ENCODE data around the gene FHIT. TPM values are rescaled to one million over a fixed set of nuclear protein-coding genes. Genes with fewer than 3 reads are reported as not detected.

The FHIT gene
- total and polyA plus RNA-seq, 4 donors: 2.1 to 14.7 (median 6.6) TPM

DNA sequence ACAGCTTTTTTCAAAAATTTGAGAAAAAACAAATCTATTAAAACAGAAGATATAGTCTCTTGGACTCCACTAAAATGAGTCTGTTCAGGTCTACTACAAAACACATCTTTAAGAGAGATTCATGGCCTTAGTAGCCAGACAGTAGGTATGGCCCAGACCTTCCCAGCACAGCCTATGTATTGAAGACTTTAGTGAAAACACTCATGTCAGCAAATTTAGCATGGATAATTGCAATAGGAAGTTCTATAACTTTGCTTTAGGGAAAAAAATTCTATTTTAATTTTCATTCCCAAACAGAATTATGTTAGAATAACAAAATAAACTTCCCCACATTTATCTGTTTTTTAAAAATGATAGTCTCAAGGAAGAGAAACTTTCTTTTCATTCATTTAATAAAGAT lies 976.6 kb downstream of the FHIT start:
- DNase-seq (ENCODE audit: low spot score): no peak
- TF ChIP-seq, protein P1, sequence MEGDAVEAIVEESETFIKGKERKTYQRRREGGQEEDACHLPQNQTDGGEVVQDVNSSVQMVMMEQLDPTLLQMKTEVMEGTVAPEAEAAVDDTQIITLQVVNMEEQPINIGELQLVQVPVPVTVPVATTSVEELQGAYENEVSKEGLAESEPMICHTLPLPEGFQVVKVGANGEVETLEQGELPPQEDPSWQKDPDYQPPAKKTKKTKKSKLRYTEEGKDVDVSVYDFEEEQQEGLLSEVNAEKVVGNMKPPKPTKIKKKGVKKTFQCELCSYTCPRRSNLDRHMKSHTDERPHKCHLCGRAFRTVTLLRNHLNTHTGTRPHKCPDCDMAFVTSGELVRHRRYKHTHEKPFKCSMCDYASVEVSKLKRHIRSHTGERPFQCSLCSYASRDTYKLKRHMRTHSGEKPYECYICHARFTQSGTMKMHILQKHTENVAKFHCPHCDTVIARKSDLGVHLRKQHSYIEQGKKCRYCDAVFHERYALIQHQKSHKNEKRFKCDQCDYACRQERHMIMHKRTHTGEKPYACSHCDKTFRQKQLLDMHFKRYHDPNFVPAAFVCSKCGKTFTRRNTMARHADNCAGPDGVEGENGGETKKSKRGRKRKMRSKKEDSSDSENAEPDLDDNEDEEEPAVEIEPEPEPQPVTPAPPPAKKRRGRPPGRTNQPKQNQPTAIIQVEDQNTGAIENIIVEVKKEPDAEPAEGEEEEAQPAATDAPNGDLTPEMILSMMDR (IDR thresholded peaks at IDR 0.05; ENCODE audit: low read depth, low read length, missing input control): no peak
- TF ChIP-seq HNF4G (IDR thresholded peaks at IDR 0.05) (no peak), JUND (IDR thresholded peaks at IDR 0.05) (no peak), RXRA (IDR thresholded peaks at IDR 0.05) (no peak), FOXA2 (IDR thresholded peaks at IDR 0.05) (no peak), NR2F2 (IDR thresholded peaks at IDR 0.05) (no peak), MAX (IDR thresholded peaks at IDR 0.05) (no peak), TAF1 (conservative IDR thresholded peaks at IDR 0.05) (no peak), ATF3 (IDR thresholded peaks at IDR 0.05) (no peak), REST (IDR thresholded peaks at IDR 0.05) (no peak), GABPA (IDR thresholded peaks at IDR 0.05 in 1 of 2, conservative IDR thresholded peaks at IDR 0.05 in 1 of 2) (no peak), SP1 (IDR thresholded peaks at IDR 0.05) (no peak), FOXA1 (IDR thresholded peaks at IDR 0.05) (no peak), EGR1 (IDR thresholded peaks at IDR 0.05; ENCODE audit: low read depth in 2 of 2) (no peak), HNF4A (conservative IDR thresholded peaks at IDR 0.05) (no peak)
- TF ChIP-seq, protein P2, sequence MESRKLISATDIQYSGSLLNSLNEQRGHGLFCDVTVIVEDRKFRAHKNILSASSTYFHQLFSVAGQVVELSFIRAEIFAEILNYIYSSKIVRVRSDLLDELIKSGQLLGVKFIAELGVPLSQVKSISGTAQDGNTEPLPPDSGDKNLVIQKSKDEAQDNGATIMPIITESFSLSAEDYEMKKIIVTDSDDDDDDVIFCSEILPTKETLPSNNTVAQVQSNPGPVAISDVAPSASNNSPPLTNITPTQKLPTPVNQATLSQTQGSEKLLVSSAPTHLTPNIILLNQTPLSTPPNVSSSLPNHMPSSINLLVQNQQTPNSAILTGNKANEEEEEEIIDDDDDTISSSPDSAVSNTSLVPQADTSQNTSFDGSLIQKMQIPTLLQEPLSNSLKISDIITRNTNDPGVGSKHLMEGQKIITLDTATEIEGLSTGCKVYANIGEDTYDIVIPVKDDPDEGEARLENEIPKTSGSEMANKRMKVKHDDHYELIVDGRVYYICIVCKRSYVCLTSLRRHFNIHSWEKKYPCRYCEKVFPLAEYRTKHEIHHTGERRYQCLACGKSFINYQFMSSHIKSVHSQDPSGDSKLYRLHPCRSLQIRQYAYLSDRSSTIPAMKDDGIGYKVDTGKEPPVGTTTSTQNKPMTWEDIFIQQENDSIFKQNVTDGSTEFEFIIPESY (IDR thresholded peaks at IDR 0.05): no peak
- no peaks in the 10 kb centered on the region for H3K36me3 ChIP-seq (ENCODE audit: control insufficient read depth in 4 of 4, insufficient read depth in 3 of 4, low read depth in 1 of 4, low read length in 3 of 4)
- no peak overlapping the region for H3K27ac ChIP-seq (ENCODE audit: low read depth in 1 of 2, low read length in 2 of 2)
- no peaks in the 10 kb centered on the region for H3K9me3 ChIP-seq (ENCODE audit: control insufficient read depth in 4 of 4, low read length in 3 of 4)
- no peak overlapping the region for H3K4me3 ChIP-seq (ENCODE audit: low read depth in 1 of 3, low read length in 3 of 3)
- H3K9ac ChIP-seq (ENCODE audit: low read depth in 1 of 2, low read length in 2 of 2): no peak overlapping the region
- no peaks in the 10 kb centered on the region for H3K27me3 ChIP-seq (ENCODE audit: control insufficient read depth in 4 of 4, insufficient read depth in 4 of 4, low read length in 3 of 4)
- H3K4me1 ChIP-seq (ENCODE audit: control insufficient read depth in 4 of 4, insufficient read depth in 4 of 4, low read length in 3 of 4): no peaks in the 10 kb centered on the region

DNA sequence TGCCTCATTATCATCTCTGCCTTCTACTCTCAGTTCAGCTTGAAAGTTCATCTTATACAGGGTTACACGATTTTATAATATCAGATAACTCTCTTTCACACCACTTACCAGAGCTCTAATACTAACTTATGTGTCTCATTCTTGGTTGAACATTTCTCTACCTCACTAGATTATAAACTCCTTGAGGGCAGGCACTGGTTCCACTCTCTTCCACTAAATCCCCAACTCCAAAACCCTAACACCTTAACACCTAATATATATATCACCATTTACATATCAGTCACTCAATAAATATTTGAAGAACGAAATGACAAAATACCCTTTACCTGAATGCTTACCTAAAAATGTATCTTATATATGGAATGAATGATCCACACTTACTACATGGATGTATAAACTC lies 977.2 kb downstream of the FHIT start:
- no peak for DNase-seq (ENCODE audit: low spot score)
- Histone ChIP-seq H3K9ac (ENCODE audit: low read depth in 1 of 2, low read length in 2 of 2) (no peak overlapping the region), H3K27ac (ENCODE audit: low read depth in 1 of 2, low read length in 2 of 2) (no peak overlapping the region), H3K4me3 (ENCODE audit: low read depth in 1 of 3, low read length in 3 of 3) (no peak overlapping the region), H3K27me3 (ENCODE audit: control insufficient read depth in 4 of 4, insufficient read depth in 4 of 4, low read length in 3 of 4) (no peaks in the 10 kb centered on the region), H3K4me1 (ENCODE audit: control insufficient read depth in 4 of 4, insufficient read depth in 4 of 4, low read length in 3 of 4) (no peaks in the 10 kb centered on the region), H3K36me3 (ENCODE audit: control insufficient read depth in 4 of 4, insufficient read depth in 3 of 4, low read depth in 1 of 4, low read length in 3 of 4) (no peaks in the 10 kb centered on the region), H3K9me3 (ENCODE audit: control insufficient read depth in 4 of 4, low read length in 3 of 4) (no peaks in the 10 kb centered on the region)
- 85% methylated on average over 2 of the region's 2 CpGs for WGBS
- TF ChIP-seq FOXA2 (IDR thresholded peaks at IDR 0.05): no peak
- TF ChIP-seq SP1 (IDR thresholded peaks at IDR 0.05): no peak
- TF ChIP-seq YY1 (IDR thresholded peaks at IDR 0.05): no peak
- TF ChIP-seq, protein P1 (IDR thresholded peaks at IDR 0.05; ENCODE audit: low read depth, low read length, missing input control): no peak
- no peak for TF ChIP-seq NR2F2 (IDR thresholded peaks at IDR 0.05)
- TF ChIP-seq JUND (IDR thresholded peaks at IDR 0.05): no peak
- TF ChIP-seq RXRA (IDR thresholded peaks at IDR 0.05): no peak
- TF ChIP-seq GABPA (IDR thresholded peaks at IDR 0.05 in 1 of 2, conservative IDR thresholded peaks at IDR 0.05 in 1 of 2): no peak
- TF ChIP-seq RAD21 (IDR thresholded peaks at IDR 0.05): no peak
- no peak for TF ChIP-seq ATF3 (IDR thresholded peaks at IDR 0.05)
- no peak for TF ChIP-seq REST (IDR thresholded peaks at IDR 0.05)
- no peak for TF ChIP-seq FOXA1 (IDR thresholded peaks at IDR 0.05)
- no peak for TF ChIP-seq TAF1 (conservative IDR thresholded peaks at IDR 0.05)

Measured in liver (tissue), 9 donors.